Neuronal stem cell (in vitro differentiated cells): ENCODE measurements around the gene GPR132.
"Not testable (repeated sequence)": the region's sequence is repeated elsewhere in the genome, so short reads cannot be mapped to it uniquely, and the experiment has no call there.

ENCODE experiments used
- DNase-seq: peaks from one replicate; pipeline ENCODE4 v3.0.0-alpha.2; 2013; ENCODE audit warnings: low spot score
- H2AFZ ChIP-seq: one replicate; pipeline ENCODE4 v1.6.1; 2013; ENCODE audit warnings: mild to moderate bottlenecking, low read length, inconsistent platforms
- H2AK5ac ChIP-seq: 2 replicates; pipeline ENCODE4 v1.6.1; 2013; ENCODE audit warnings: low read depth, mild to moderate bottlenecking, inconsistent platforms, low read length, moderate library complexity, mixed read lengths
- H2BK120ac ChIP-seq: 2 replicates; pipeline ENCODE4 v1.6.1; 2013; ENCODE audit warnings: low read depth, mild to moderate bottlenecking, inconsistent platforms, low read length, moderate library complexity, mixed read lengths
- H2BK12ac ChIP-seq: one replicate; pipeline ENCODE4 v1.6.1; 2013; ENCODE audit warnings: low read length, inconsistent platforms
- H2BK15ac ChIP-seq: 2 replicates; pipeline ENCODE4 v1.6.1; 2013; ENCODE audit warnings: mild to moderate bottlenecking, low read length, inconsistent platforms, mixed read lengths
- H2BK5ac ChIP-seq: one replicate; pipeline ENCODE4 v1.6.1; 2013; ENCODE audit warnings: inconsistent platforms, mild to moderate bottlenecking, low read length, moderate library complexity
- H3K14ac ChIP-seq: one replicate; pipeline ENCODE4 v1.6.1; 2013; ENCODE audit warnings: low read length, inconsistent platforms
- H3K18ac ChIP-seq: 2 replicates; pipeline ENCODE4 v1.6.1; 2013; ENCODE audit warnings: low read length, inconsistent platforms
- H3K23ac ChIP-seq: 2 replicates; pipeline ENCODE4 v1.6.1; 2013; ENCODE audit warnings: low read depth, mild to moderate bottlenecking, mixed read lengths, low read length, inconsistent platforms; ENCODE audit not compliant: poor library complexity
- H3K27ac ChIP-seq: replicated peaks from 3 replicates; pipeline ENCODE4 v1.5.1; 2013; ENCODE audit warnings: low read length, inconsistent platforms
- H3K27me3 ChIP-seq, 3 experiments: 2 replicates each; pipeline ENCODE4 v1.6.1; 2013; ENCODE audit warnings: low read length in 3 of 3, mild to moderate bottlenecking in 2 of 3, inconsistent platforms in 1 of 3, low read depth in 1 of 3, mixed read lengths in 1 of 3, moderate library complexity in 1 of 3; ENCODE audit not compliant: control insufficient read depth in 3 of 3, insufficient read depth in 3 of 3
- H3K36me3 ChIP-seq, 2 donors: replicated peaks in 1 of 2; 2 replicates each; pipeline ENCODE4 v1.6.1; 2013; ENCODE audit warnings: low read length in 2 of 2; ENCODE audit not compliant: control insufficient read depth in 2 of 2, insufficient read depth in 2 of 2
- H3K4ac ChIP-seq: 2 replicates; pipeline ENCODE4 v1.6.1; 2013; ENCODE audit warnings: inconsistent platforms, mild to moderate bottlenecking, low read length, moderate library complexity
- H3K4me1 ChIP-seq, 2 donors: 1 replicate in 1 of 2; 2 replicates in 1 of 2; pipeline ENCODE4 v1.6.1; 2013; ENCODE audit warnings: low read length in 2 of 2, low read depth in 1 of 2; ENCODE audit not compliant: control insufficient read depth in 2 of 2, insufficient read depth in 1 of 2
- H3K4me2 ChIP-seq: one replicate; pipeline ENCODE4 v1.6.1; 2013; ENCODE audit warnings: mild to moderate bottlenecking, low read length, inconsistent platforms; ENCODE audit not compliant: insufficient read depth, poor library complexity, severe bottlenecking
- H3K4me3 ChIP-seq, 2 donors: 2 replicates each; pipeline ENCODE4 v1.5.1; 2013; ENCODE audit warnings: low read length in 2 of 2, mild to moderate bottlenecking in 2 of 2, inconsistent platforms in 1 of 2, moderate library complexity in 1 of 2
- H3K79me1 ChIP-seq: one replicate; pipeline ENCODE4 v1.6.1; 2013; ENCODE audit warnings: low read depth, mild to moderate bottlenecking, inconsistent platforms, low read length, moderate library complexity
- H3K9ac ChIP-seq: one replicate; pipeline ENCODE4 v1.6.1; 2013; ENCODE audit warnings: mild to moderate bottlenecking, low read depth, low read length, inconsistent platforms; ENCODE audit not compliant: poor library complexity
- H3K9me3 ChIP-seq, 2 donors: replicated peaks in 1 of 2; 2 replicates each; pipeline versions ENCODE3 to v1.6.1; 2013; ENCODE audit warnings: low read length in 2 of 2, mild to moderate bottlenecking in 2 of 2, inconsistent platforms in 1 of 2, low read depth in 1 of 2, mixed read lengths in 1 of 2, moderate library complexity in 1 of 2; ENCODE audit not compliant: control insufficient read depth in 2 of 2, insufficient read depth in 1 of 2
- H4K8ac ChIP-seq: one replicate; pipeline ENCODE4 v1.6.1; 2013; ENCODE audit warnings: low read depth, mild to moderate bottlenecking, inconsistent platforms, low read length, moderate library complexity
- H4K91ac ChIP-seq: one replicate; pipeline ENCODE4 v1.6.1; 2013; ENCODE audit warnings: low read length, low read depth, mild to moderate bottlenecking, inconsistent platforms; ENCODE audit not compliant: poor library complexity
- whole genome bisulfite sequencing, 2 donors: extraction: QIAGEN DNeasy Blood & Tissue Kit; methylation state at CpG; one replicate each; pipeline ENCODE4 v1.1.7; 2013; ENCODE audit warnings: missing lambda C conversion rate in 2 of 2, mixed read lengths in 1 of 2; ENCODE audit not compliant: insufficient read length in 2 of 2, insufficient replicate concordance in 1 of 2; ENCODE audit errors: extremely low coverage in 2 of 2; 5-methylcytosine and 5-hydroxymethylcytosine counted together

The GPR132 gene

DNA sequence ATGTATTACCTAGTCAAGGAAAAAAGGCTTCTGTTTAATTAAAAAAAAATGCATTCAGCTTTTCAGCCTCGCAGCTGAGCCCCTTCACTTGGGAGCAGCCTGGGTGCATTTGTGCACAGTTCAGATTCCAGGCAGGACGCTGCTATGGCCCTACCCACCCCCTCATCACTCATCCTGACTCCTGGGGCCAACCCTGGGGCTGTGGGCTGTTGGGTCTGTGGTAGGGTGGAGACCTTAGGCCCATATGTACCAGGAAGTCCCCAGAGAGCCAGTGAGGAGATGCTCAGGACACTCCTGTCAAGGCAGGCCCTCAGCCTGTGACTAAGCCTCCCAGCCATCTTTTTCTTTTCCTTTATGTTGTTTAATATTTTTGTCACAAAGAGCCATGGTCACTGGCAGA lies 35.0 kb downstream of the GPR132 start:
- no peaks in the 10 kb centered on the region for H3K79me1 ChIP-seq
- H4K8ac ChIP-seq, result no peak overlapping the region
- no peak overlapping the region for H3K4me3 ChIP-seq
- H3K4ac ChIP-seq, result no peak overlapping the region
- H3K14ac ChIP-seq, result no peak overlapping the region
- no peak overlapping the region for H2AK5ac ChIP-seq
- H2BK5ac ChIP-seq, result no peak overlapping the region
- no peak overlapping the region for H3K18ac ChIP-seq
- no peaks in the 10 kb centered on the region for H3K36me3 ChIP-seq
- H3K27me3 ChIP-seq, result peaks cover 5 to 36% (median 22%) of the 10 kb centered on the region in 3 experiments
- no peak overlapping the region for H4K91ac ChIP-seq
- DNase-seq, result no peak
- no peak overlapping the region for H3K4me2 ChIP-seq
- H3K9me3 ChIP-seq, result peaks cover 1 to 12% of the 10 kb centered on the region in 2 donors
- H3K27ac ChIP-seq, result no peak overlapping the region
- no peak overlapping the region for H3K23ac ChIP-seq
- no CpG with 5 or more reads among the region's 2 CpGs for WGBS, 2 donors
- no peak overlapping the region for H3K9ac ChIP-seq
- no peak overlapping the region for H2AFZ ChIP-seq
- no peak overlapping the region for H2BK15ac ChIP-seq
- no peak overlapping the region for H2BK120ac ChIP-seq
- H2BK12ac ChIP-seq, result peak overlapping the region; percentile 22
- no peaks in the 10 kb centered on the region for H3K4me1 ChIP-seq

DNA sequence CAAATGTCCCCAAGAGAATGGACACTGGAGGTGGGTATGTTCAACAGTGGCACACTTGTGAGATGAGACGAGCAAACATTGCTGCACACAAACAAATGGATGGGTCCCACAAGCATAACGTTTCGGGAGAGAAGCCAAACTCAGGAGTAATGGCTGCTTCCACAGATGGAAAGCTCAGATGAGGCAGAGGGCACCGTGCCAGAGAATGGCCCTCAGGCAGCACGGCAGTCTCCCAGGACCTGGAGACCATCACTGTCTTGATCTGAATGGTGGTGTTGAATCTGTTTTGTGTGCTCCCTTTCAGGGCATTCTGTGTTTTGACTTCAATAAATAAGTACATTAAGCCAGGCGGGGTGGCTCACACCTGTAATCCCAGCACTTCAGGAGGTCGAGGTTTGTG lies 35.8 kb downstream of the GPR132 start:
- WGBS, 2 donors, result no CpG with 5 or more reads among the region's 7 CpGs
- H2AFZ ChIP-seq, result no peak overlapping the region
- no peak overlapping the region for H3K4me2 ChIP-seq

DNA sequence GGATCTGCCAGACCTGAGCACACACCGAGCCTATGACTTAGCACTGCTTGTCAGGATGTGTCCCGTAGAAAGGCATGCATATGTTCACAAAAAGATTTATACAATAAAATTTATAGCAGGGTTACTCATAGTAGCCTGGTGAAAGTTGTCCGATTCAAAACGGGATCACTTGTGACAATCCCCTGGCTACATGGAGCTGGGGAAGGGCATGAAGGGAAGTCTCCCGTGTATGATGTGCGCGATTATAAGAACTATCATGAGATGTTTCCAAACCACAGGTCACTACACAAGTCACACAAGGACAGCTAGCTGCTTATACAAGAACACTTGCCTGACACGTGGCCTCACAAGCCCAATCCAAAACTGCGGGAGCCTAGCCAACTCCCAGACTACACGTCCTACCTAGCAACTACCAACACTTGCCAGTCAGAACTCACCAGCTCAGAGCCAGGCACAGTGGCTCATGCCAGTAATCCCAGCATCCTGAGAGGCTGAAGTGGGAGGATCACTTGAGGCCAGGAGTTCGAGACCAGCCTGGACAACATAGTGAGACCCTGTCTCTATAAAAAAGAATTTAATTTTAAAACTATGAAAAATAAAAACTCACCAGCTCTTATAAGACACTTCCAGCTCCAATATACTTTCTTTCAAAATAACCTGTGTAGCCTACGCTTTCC lies 36.8 kb downstream of the GPR132 start:
- H3K23ac ChIP-seq, result peak overlapping the region; percentile 73
- H3K4me2 ChIP-seq, result no peak overlapping the region
- no peak overlapping the region for H2AK5ac ChIP-seq
- H3K9me3 ChIP-seq, result peaks cover 0 to 6% of the 10 kb centered on the region in 2 donors
- no peak overlapping the region for H3K4ac ChIP-seq
- no peak overlapping the region for H2BK15ac ChIP-seq
- no peaks in the 10 kb centered on the region for H3K36me3 ChIP-seq
- no peak overlapping the region for H2AFZ ChIP-seq
- no peak overlapping the region for H2BK120ac ChIP-seq
- peaks cover 3 to 18% (median 10%) of the 10 kb centered on the region in 3 experiments for H3K27me3 ChIP-seq
- 100% methylated on average over 1 of the region's 12 CpGs; no CpG with 5 or more reads in 1 of the 2 donors for WGBS, 2 donors
- H4K91ac ChIP-seq, result no peak overlapping the region
- H3K18ac ChIP-seq, result no peak overlapping the region
- H3K27ac ChIP-seq, result no peak overlapping the region
- peak overlapping the region; percentile 21 for H3K14ac ChIP-seq
- no peak overlapping the region for H2BK12ac ChIP-seq
- no peaks in the 10 kb centered on the region for H3K4me1 ChIP-seq
- H2BK5ac ChIP-seq, result no peak overlapping the region
- H3K4me3 ChIP-seq, result no peak overlapping the region
- no peak for DNase-seq
- no peaks in the 10 kb centered on the region for H3K79me1 ChIP-seq
- H4K8ac ChIP-seq, result no peak overlapping the region
- H3K9ac ChIP-seq, result no peak overlapping the region

More for the DNA sequence above, 35.8 kb downstream of the GPR132 start:
- no peak overlapping the region for H2BK5ac ChIP-seq
- no peak overlapping the region for H2BK120ac ChIP-seq
- H3K79me1 ChIP-seq, result no peaks in the 10 kb centered on the region
- peak overlapping the region; percentile 48 for H3K18ac ChIP-seq
- H4K91ac ChIP-seq, result no peak overlapping the region
- no peak overlapping the region for H3K27ac ChIP-seq
- peaks cover 5 to 28% (median 20%) of the 10 kb centered on the region in 3 experiments for H3K27me3 ChIP-seq
- no peak overlapping the region for H3K4me3 ChIP-seq
- H2BK12ac ChIP-seq, result no peak overlapping the region
- DNase-seq, result no peak
- H3K4me1 ChIP-seq, result no peaks in the 10 kb centered on the region
- no peaks in the 10 kb centered on the region for H3K36me3 ChIP-seq
- H4K8ac ChIP-seq, result peak overlapping the region; percentile 52
- no peak overlapping the region for H3K23ac ChIP-seq
- peak overlapping the region; percentile 52 for H2AK5ac ChIP-seq
- no peak overlapping the region for H3K14ac ChIP-seq
- no peak overlapping the region for H3K4ac ChIP-seq
- H2BK15ac ChIP-seq, result no peak overlapping the region
- H3K9me3 ChIP-seq, result peaks cover 1 to 12% of the 10 kb centered on the region in 2 donors
- H3K9ac ChIP-seq, result no peak overlapping the region

DNA sequence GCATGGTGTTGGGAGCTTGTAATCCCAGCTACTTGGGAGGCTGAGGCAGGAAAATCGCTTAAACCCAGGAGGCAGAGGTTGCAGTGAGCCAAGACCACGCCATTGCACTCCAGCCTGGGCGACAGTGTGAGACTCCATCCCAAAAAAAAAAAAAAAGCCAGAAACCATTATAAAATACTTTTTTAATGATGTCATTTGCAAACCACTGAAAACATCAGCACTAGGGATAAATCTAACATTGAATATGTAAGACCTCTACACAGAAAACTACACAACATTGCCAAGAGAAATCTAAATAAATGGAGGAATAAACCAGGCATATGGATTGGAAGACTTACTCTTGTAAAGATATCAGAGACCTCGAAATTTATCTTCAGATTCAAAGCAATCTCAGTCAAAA lies 37.5 kb downstream of the GPR132 start:
- not testable (repeated sequence) for H2AK5ac ChIP-seq, DNase-seq, H3K14ac ChIP-seq, H2BK120ac ChIP-seq, H3K9me3 ChIP-seq, H3K4me2 ChIP-seq, H3K4ac ChIP-seq, H3K4me3 ChIP-seq, H3K18ac ChIP-seq, H3K9ac ChIP-seq, H2AFZ ChIP-seq, H3K4me1 ChIP-seq, H3K79me1 ChIP-seq, H2BK5ac ChIP-seq, H4K91ac ChIP-seq, H3K36me3 ChIP-seq, H3K23ac ChIP-seq, H2BK15ac ChIP-seq, H3K27ac ChIP-seq, H2BK12ac ChIP-seq, H4K8ac ChIP-seq
- peaks cover 0 to 13% (median 3%) of the 10 kb centered on the region in 3 experiments for H3K27me3 ChIP-seq
- no CpG with 5 or more reads among the region's 4 CpGs for WGBS, 2 donors
